Hematopoietic multipotent progenitor cell treated with erythropoietin and hydrocortisone succinate and interleukin-3 and kit ligand, for 6 days (in vitro differentiated cells): ENCODE data around the gene PPP1R36.
"Not testable (repeated sequence)": the region's sequence is repeated elsewhere in the genome, so short reads cannot be mapped to it uniquely, and the experiment has no call there.

ENCODE experiments used
- DNase-seq: peaks from one replicate; pipeline ENCODE4 v3.0.0-alpha.2; 2015

PPP1R36 gene

GRCh38 chr14:64520699-64521098 lies 29.1 kb upstream of the PPP1R36 start:
- no peak for DNase-seq

- no peak for DNase-seq
These were observed 27.0 kb upstream of the PPP1R36 start for GRCh38 chr14:64522591-64523355.

DNA sequence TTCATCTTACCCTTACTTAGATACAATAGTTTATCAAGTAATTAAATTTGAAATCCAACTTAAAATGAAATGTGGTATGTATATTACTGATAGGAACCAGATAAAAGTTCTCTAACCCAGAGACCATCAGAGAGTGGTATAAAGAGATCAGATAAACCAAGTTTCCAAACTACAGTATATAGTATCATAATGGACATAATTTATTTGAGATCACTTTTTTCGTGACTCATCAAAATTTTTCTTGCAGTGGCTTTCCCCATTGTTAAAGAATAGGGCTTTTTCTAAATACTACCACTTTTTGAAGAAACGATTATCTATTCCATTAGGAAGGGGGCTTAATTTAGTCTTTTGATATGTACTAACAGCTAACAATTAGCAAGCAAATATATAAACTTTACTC lies 24.4 kb upstream of the PPP1R36 start:
- peak; percentile 18 for DNase-seq

DNA sequence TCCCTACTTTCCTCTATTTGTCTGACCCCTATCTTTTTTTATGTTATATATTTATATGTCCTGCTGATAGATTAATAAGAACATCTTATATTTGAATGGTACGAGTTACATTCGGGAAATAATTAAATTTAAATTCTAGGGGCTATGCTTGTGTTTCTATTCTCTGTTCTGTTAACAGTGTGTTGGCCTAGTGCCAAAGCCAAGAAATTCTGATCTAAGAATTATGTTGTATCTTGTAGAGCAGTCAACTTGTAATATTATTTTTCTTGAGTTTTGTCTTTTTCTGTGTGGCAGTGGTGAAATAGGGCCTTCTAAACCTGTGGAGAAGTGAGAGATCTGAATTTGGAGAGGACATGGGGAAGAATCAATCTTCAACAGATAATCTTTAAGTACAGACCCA lies 18.2 kb upstream of the PPP1R36 start:
- no peak for DNase-seq

DNA sequence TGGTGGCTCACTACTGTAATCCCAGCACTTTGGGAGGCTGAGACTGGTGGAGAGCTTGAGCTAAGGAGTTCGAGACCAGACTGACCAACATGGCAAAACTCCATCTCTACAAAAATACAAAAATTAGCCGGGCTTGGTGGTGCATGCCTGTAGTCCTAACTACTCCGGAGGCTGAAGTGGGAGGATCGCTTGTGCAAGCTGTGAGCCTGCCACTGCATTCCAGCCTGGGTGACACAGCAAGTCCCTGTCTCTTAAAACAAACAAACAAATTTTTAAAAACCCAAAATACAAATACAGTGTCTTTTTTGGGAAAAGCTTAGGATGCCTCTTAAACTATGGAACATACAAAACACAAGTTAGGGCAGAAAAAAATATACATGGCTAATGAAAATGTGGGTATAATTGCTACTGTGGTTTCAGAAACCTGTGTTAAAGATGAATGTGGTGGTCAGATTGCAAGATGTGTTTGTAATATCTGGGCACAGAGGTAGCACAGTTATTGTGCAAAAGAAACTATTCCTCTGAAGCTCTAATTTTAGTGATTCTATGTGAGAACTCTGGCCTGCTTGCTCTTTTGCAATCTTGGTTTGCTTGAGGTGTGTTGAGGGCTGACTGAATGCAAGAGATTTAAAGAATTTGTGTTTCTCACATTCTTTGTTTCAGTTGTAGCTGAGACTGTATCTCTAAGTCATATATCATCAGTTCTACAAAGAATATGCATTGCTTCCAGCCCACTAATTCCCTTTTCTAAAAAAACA lies 13.1 kb upstream of the PPP1R36 start:
- no peak for DNase-seq

DNA sequence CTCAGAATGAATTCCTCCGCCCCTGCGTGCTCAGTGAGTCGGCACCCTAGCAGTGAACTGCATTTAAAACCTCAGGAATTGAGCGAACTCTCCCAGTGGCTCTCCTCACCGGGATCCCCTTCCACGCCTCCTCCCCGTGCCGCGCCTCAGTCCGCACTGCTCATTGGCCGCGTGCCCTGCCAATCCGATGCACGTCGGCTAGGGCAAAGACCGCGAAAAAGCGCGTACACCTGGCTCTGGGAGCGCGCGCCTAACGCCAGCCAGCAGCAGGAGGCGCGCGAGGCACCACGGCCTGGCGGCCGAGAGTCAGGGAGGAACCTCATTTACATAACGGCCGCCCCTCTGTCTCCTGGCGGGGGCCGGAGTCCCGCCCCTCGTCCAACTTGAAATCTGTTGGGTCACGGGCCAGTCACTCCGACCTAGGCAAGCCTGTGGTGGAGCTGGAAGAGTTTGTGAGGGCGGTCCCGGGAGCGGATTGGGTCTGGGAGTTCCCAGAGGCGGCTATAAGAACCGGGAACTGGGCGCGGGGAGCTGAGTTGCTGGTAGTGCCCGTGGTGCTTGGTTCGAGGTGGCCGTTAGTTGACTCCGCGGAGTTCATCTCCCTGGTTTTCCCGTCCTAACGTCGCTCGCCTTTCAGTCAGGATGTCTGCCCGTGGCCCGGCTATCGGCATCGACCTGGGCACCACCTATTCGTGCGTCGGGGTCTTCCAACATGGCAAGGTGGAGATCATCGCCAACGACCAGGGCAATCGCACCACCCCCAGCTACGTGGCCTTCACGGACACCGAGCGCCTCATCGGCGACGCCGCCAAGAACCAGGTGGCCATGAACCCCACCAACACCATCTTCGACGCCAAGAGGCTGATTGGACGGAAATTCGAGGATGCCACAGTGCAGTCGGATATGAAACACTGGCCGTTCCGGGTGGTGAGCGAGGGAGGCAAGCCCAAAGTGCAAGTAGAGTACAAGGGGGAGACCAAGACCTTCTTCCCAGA lies 9.3 kb upstream of the PPP1R36 start, which contains the start of gene HSPA2:
Gene HSPA2, plus strand, starts transcription at position 534 of the 995 bp plus-strand sequence. Its CDS starts 109 bp downstream, at position 643.
- DNase-seq = peak; percentile 99

GRCh38 chr14:64541261-64541971 lies 8.3 kb upstream of the PPP1R36 start:
- no peak for DNase-seq

- no peak for DNase-seq
These were observed 7.6 kb upstream of the PPP1R36 start for GRCh38 chr14:64541972-64542835.

GRCh38 chr14:64542836-64543201 lies 6.9 kb upstream of the PPP1R36 start:
- no peak for DNase-seq

- no peak for DNase-seq
These were observed 5.0 kb upstream of the PPP1R36 start for GRCh38 chr14:64544607-64545312.

GRCh38 chr14:64549016-64549415 lies 745 bp upstream of the PPP1R36 start:
- no peak for DNase-seq

DNA sequence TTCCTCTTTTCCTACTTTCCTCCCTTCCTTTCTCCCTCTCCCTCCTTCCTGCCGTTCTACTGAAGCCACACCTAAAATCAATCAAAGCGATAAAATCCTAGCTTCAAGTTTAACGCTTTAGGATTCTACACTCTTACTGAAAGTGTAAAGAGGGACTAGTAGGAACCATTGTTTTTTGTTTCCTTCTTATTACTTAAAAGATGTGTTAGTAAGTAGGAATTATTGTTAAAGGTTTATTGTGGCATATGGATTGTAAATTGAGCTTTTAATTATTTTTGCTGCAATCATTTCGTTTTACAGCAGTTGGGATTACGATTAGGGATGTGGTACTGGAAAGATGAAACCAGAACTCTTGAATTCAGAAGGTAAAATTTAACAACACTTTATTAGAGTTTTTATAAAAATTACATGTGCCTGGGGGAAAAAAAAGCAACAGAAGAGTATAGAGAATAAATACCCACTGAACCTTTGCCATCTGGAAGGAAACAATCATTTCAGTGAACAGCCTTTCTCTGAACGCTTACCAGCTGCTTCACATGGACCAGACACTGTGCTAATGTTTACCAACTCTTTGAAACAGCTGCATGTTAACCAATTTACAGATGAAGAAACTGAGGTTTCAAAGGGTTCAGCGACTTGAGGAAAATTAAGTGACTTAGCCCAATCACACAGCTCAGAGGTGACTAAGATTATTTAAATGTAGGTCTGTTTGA lies 1.0 kb downstream of the PPP1R36 start:
- DNase-seq = no peak

- DNase-seq = no peak
These were observed 4.8 kb downstream of the PPP1R36 start for GRCh38 chr14:64554556-64554955.

DNA sequence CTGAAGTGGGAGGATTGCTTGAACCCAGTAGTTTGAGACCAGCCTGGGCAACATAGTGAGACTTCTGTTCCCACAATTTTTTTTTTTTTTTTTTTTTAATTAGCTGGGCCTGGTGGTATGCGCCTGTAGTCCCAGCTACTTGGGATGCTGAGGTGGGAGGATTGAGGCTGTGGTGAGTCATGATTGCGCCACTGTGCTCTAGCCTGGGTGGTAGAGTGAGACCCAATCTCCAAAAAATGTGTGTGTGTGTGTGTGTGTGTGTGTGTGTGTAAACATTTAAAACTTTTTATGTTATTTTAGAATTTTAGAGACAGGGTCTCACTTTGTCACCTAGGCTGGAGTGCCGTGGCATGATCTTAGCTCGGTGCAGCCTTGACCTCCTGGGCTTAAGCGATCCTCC lies 6.8 kb downstream of the PPP1R36 start:
- DNase-seq = no peak

- not testable (repeated sequence) for DNase-seq
These were observed 8.5 kb downstream of the PPP1R36 start for GRCh38 chr14:64558216-64558615.

- no peak for DNase-seq
These were observed 11.9 kb downstream of the PPP1R36 start for GRCh38 chr14:64561631-64562030.

DNA sequence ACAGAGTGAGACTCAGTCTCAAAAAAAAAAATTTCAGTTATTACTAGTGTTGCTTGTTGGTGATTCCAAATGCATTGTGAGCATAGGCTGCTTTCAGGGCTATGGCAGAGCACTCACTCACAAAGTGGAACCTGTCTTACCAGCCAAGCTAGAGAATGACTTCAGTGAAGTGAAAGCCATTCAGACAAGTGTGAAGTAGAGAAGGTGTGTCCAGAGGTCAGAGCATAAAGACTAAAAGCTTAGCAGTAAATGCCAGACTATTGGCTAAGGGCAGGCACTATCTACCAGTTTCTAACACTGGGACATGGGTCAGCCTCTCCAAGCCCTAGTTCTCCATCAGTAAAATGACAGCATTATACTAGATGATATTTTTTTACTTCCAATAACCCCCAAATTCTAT lies 12.7 kb downstream of the PPP1R36 start:
- DNase-seq = no peak

DNA sequence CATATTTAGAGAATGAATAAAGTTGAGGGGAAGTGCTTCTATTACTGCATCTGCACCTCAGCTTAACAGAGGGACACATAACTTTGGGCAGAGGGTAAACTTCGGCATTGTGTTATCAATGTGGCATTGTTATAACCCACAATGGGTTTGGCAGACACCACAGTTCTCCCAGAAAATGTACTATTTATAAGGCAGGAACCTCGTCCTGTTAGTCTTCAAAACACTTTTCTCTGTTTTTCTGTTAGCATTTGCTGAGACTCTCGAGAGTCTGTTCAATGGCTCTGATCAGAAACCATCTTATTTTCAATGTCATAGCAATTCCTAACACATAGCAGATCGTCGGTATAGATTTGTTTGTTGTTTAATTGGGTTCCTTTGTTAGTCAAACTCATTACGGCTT lies 13.9 kb downstream of the PPP1R36 start:
- no peak for DNase-seq

DNA sequence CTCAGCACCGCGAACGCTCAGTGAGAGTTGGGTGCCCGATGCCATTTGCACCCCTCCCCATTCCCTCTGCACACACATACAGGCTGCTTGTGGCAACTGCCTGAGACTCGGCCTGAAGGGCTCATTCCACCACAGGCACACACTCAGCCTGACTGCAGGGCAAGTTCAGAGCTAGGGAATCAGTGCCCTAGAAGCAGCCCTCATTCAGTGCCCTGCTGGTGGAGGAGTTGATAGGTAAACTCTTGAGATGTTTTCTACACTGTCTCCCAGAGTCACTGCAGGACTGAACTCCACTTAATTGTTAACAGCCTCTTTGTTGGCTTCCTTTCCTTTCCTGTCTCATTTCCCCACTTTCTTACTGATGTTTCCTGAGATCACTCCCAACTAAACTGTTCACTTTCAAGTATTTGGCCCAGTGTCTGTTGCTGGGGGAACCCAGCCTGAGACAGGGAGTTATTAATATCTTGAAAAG lies 16.9 kb downstream of the PPP1R36 start:
- DNase-seq = no peak

- DNase-seq = no peak
These were observed 19.4 kb downstream of the PPP1R36 start for GRCh38 chr14:64569138-64569631.
